BLaER1 treated with 17β-estradiol and CSF1 and Interleukin-3, amounts not matched to agents 10 nM and 100 nM (cell line): ENCODE measurements around the gene ADO.

Experiments used
- H3K27ac ChIP-seq, 11 experiments: shearing (Covaris generic); formaldehyde crosslinking; 2 replicates each; pipeline ENCODE4 v1.8.1; 2022
- H3K27me3 ChIP-seq, 11 experiments: shearing (Covaris generic); formaldehyde crosslinking; 2 replicates each; pipeline ENCODE4 v1.8.1; 2022
- H3K36me3 ChIP-seq, 11 experiments: shearing (Covaris generic); formaldehyde crosslinking; 2 replicates each; pipeline ENCODE4 v1.8.1; 2022
- H3K4me1 ChIP-seq, 10 experiments: shearing (Covaris generic); formaldehyde crosslinking; 2 replicates each; pipeline ENCODE4 v1.8.1; 2022
- H3K4me2 ChIP-seq, 11 experiments: shearing (Covaris generic); formaldehyde crosslinking; 2 replicates each; pipeline ENCODE4 v1.8.1; 2022
- H3K4me3 ChIP-seq, 10 experiments: shearing (Covaris generic); formaldehyde crosslinking; 2 replicates each; pipeline ENCODE4 v1.8.1; 2022
- H3K9ac ChIP-seq, 11 experiments: shearing (Covaris generic); formaldehyde crosslinking; 2 replicates each; pipeline ENCODE4 v1.8.1; 2022
- H3K9me3 ChIP-seq, 11 experiments: shearing (Covaris generic); formaldehyde crosslinking; replicated peaks in 1 of 11; 2 replicates each; pipeline ENCODE4 v1.8.1; 2022
- H4K20me1 ChIP-seq, 11 experiments: shearing (Covaris generic); formaldehyde crosslinking; 2 replicates each; pipeline ENCODE4 v1.8.1; 2022
- Cebpa-rat ChIP-seq, 11 experiments: shearing (Covaris generic); IDR thresholded peaks; 2 replicates each; pipeline ENCODE4 v1.8.1; 2022

ADO gene

GRCh38 chr10:62813453-62813852 is 8.9 kb downstream of the ADO start:
- TF ChIP-seq Cebpa-rat (IDR thresholded peaks at IDR 0.05), result no peak
- Histone ChIP-seq H3K9me3 (peaks cover 0 to 8% (median 0%) of the 10 kb centered on the region in 11 experiments; a peak in 2 of 22 replicates), H3K27me3 (peaks cover 2 to 43% (median 40%) of the 10 kb centered on the region in 11 experiments), H3K27ac (no peak overlapping the region), H3K4me1 (peaks cover 35 to 72% (median 52%) of the 10 kb centered on the region in 10 experiments), H4K20me1 (peaks cover 47 to 76% (median 73%) of the 10 kb centered on the region in 11 experiments; a peak in 21 of 22 replicates), H3K36me3 (peaks cover 11 to 49% (median 34%) of the 10 kb centered on the region in 11 experiments; a peak in 21 of 22 replicates), H3K9ac (peak overlapping the region in 2 of 11 experiments; percentile 94 to 96; a peak in 3 of 22 replicates), H3K4me3 (peak overlapping the region in 7 of 10 experiments; percentile 76 to 95 (median 83); a peak in 8 of 20 replicates), H3K4me2 (peak overlapping the region in 10 of 11 experiments; percentile 92 to 100 (median 98); a peak in 15 of 22 replicates)

GRCh38 chr10:62813981-62814380 is 9.5 kb downstream of the ADO start:
- H3K4me3 ChIP-seq, result peak overlapping the region; percentile 69 to 95 (median 78)

GRCh38 chr10:62814756-62815380 is 10.3 kb downstream of the ADO start:
- TF ChIP-seq Cebpa-rat (IDR thresholded peaks at IDR 0.05), result no peak
- H3K4me2 ChIP-seq, result peak overlapping the region; percentile 92 to 100 (median 98)
- peaks cover 0 to 37% (median 23%) of the 10 kb centered on the region in 11 experiments; a peak in 20 of 22 replicates for H3K36me3 ChIP-seq
- peaks cover 6 to 57% (median 54%) of the 10 kb centered on the region in 11 experiments for H3K27me3 ChIP-seq
- H3K4me3 ChIP-seq, result peak overlapping the region; percentile 69 to 95 (median 78)
- H3K9me3 ChIP-seq, result peaks cover 0 to 10% (median 0%) of the 10 kb centered on the region in 11 experiments; a peak in 2 of 22 replicates
- H4K20me1 ChIP-seq, result peaks cover 36 to 62% (median 59%) of the 10 kb centered on the region in 11 experiments; a peak in 21 of 22 replicates
- peak overlapping the region; percentile 75 to 96 (median 86) for H3K9ac ChIP-seq
- peaks cover 33 to 72% (median 58%) of the 10 kb centered on the region in 10 experiments for H3K4me1 ChIP-seq
- peak overlapping the region; percentile 31 to 94 (median 87); a peak in 21 of 22 replicates for H3K27ac ChIP-seq

More at GRCh38 chr10:62813981-62814380, 9.5 kb downstream of the ADO start:
- H3K27ac ChIP-seq, result no peak overlapping the region
- TF ChIP-seq Cebpa-rat (IDR thresholded peaks at IDR 0.05), result no peak
- H3K4me2 ChIP-seq, result peak overlapping the region; percentile 92 to 100 (median 98); a peak in 21 of 22 replicates
- peaks cover 6 to 44% (median 28%) of the 10 kb centered on the region in 11 experiments; a peak in 21 of 22 replicates for H3K36me3 ChIP-seq
- peaks cover 34 to 72% (median 53%) of the 10 kb centered on the region in 10 experiments for H3K4me1 ChIP-seq
- H4K20me1 ChIP-seq, result peaks cover 42 to 71% (median 68%) of the 10 kb centered on the region in 11 experiments; a peak in 21 of 22 replicates
- H3K9me3 ChIP-seq, result peaks cover 0 to 10% (median 0%) of the 10 kb centered on the region in 11 experiments; a peak in 2 of 22 replicates
- peaks cover 6 to 48% (median 46%) of the 10 kb centered on the region in 11 experiments for H3K27me3 ChIP-seq
- H3K9ac ChIP-seq, result peak overlapping the region in 4 of 11 experiments; percentile 85 to 96 (median 92); a peak in 7 of 22 replicates

GRCh38 chr10:62815381-62816075 is 11.0 kb downstream of the ADO start:
- peak overlapping the region; percentile 78 to 94 (median 87); a peak in 21 of 22 replicates for H3K27ac ChIP-seq
- peaks cover 36 to 56% (median 52%) of the 10 kb centered on the region in 11 experiments; a peak in 21 of 22 replicates for H4K20me1 ChIP-seq
- H3K9ac ChIP-seq, result peak overlapping the region; percentile 75 to 96 (median 86)
- H3K9me3 ChIP-seq, result peaks cover 0 to 10% (median 0%) of the 10 kb centered on the region in 11 experiments; a peak in 2 of 22 replicates
- peaks cover 33 to 68% (median 57%) of the 10 kb centered on the region in 10 experiments for H3K4me1 ChIP-seq
- H3K4me2 ChIP-seq, result peak overlapping the region; percentile 92 to 100 (median 98)
- no peak for TF ChIP-seq Cebpa-rat (IDR thresholded peaks at IDR 0.05)
- peaks cover 0 to 37% (median 23%) of the 10 kb centered on the region in 11 experiments; a peak in 20 of 22 replicates for H3K36me3 ChIP-seq
- H3K4me3 ChIP-seq, result peak overlapping the region; percentile 69 to 95 (median 78)
- peaks cover 6 to 63% (median 57%) of the 10 kb centered on the region in 11 experiments for H3K27me3 ChIP-seq

- peaks cover 33 to 64% (median 52%) of the 10 kb centered on the region in 10 experiments for H3K4me1 ChIP-seq
- peak overlapping the region; percentile 69 to 95 (median 78) for H3K4me3 ChIP-seq
- no peak for TF ChIP-seq Cebpa-rat (IDR thresholded peaks at IDR 0.05)
- peaks cover 0 to 36% (median 23%) of the 10 kb centered on the region in 11 experiments; a peak in 20 of 22 replicates for H3K36me3 ChIP-seq
- H3K4me2 ChIP-seq, result peak overlapping the region; percentile 92 to 100 (median 98)
- H4K20me1 ChIP-seq, result peaks cover 36 to 51% (median 48%) of the 10 kb centered on the region in 11 experiments; a peak in 21 of 22 replicates
- H3K27me3 ChIP-seq, result peaks cover 6 to 65% (median 57%) of the 10 kb centered on the region in 11 experiments
- peak overlapping the region; percentile 78 to 94 (median 87); a peak in 19 of 22 replicates for H3K27ac ChIP-seq
- peaks cover 0 to 10% (median 0%) of the 10 kb centered on the region in 11 experiments; a peak in 2 of 22 replicates for H3K9me3 ChIP-seq
- H3K9ac ChIP-seq, result peak overlapping the region; percentile 75 to 96 (median 86)
These were observed 11.5 kb downstream of the ADO start for GRCh38 chr10:62816076-62816330.

- Histone ChIP-seq H3K9me3 (peaks cover 0 to 10% (median 0%) of the 10 kb centered on the region in 11 experiments; a peak in 2 of 22 replicates), H4K20me1 (peaks cover 34 to 46% (median 43%) of the 10 kb centered on the region in 11 experiments; a peak in 21 of 22 replicates), H3K9ac (peak within 1 kb of the TSS; percentile 75 to 96 (median 86)), H3K4me3 (peak within 1 kb of the TSS; percentile 69 to 95 (median 78)), H3K36me3 (peaks cover 0 to 31% (median 22%) of the 10 kb centered on the region in 11 experiments; a peak in 20 of 22 replicates), H3K27ac (peak within 1 kb of the TSS; percentile 78 to 94 (median 87)), H3K4me1 (peaks cover 33 to 58% (median 47%) of the 10 kb centered on the region in 10 experiments), H3K27me3 (peaks cover 6 to 65% (median 57%) of the 10 kb centered on the region in 11 experiments), H3K4me2 (peak within 1 kb of the TSS; percentile 92 to 100 (median 98))
- no peak for TF ChIP-seq Cebpa-rat (IDR thresholded peaks at IDR 0.05)
These were observed 12.0 kb downstream of the ADO start, which contains the start of gene EGR2 for GRCh38 chr10:62816331-62817120. TSS of gene EGR2 (minus strand) at chr10:62816366. CDS start at chr10:62816029, 337 bp downstream.

- TF ChIP-seq Cebpa-rat (IDR thresholded peaks at IDR 0.05), result no peak
- Histone ChIP-seq H3K27ac (peak overlapping the region; percentile 78 to 94 (median 87)), H3K27me3 (peaks cover 6 to 65% (median 57%) of the 10 kb centered on the region in 11 experiments), H3K36me3 (peaks cover 0 to 24% (median 20%) of the 10 kb centered on the region in 11 experiments; a peak in 19 of 22 replicates), H3K4me2 (peak overlapping the region; percentile 90 to 100 (median 98)), H3K9ac (peak overlapping the region; percentile 75 to 96 (median 86)), H3K9me3 (peaks cover 0 to 10% (median 0%) of the 10 kb centered on the region in 11 experiments; a peak in 2 of 22 replicates), H3K4me3 (peak overlapping the region; percentile 69 to 95 (median 78)), H3K4me1 (peaks cover 33 to 56% (median 41%) of the 10 kb centered on the region in 10 experiments), H4K20me1 (peaks cover 27 to 39% (median 37%) of the 10 kb centered on the region in 11 experiments; a peak in 21 of 22 replicates)
These were observed 12.7 kb downstream of the ADO start for GRCh38 chr10:62817121-62817765.
